CD4-positive, alpha-beta T cell treated with Interleukin-6 for 4 hours (primary cell): Measurements from ENCODE around the gene UCK1.
A peak's percentile ranks its signal among the peaks of the same experiment; 100 is the strongest.
"Not testable (repeated sequence)": the region's sequence is repeated elsewhere in the genome, so short reads cannot be mapped to it uniquely, and the experiment has no call there.

Experiments used
- DNase-seq: peaks from one replicate; pipeline ENCODE4 v3.0.0-alpha.2; 2020; ENCODE audit warnings: mixed read lengths

The UCK1 gene

DNA sequence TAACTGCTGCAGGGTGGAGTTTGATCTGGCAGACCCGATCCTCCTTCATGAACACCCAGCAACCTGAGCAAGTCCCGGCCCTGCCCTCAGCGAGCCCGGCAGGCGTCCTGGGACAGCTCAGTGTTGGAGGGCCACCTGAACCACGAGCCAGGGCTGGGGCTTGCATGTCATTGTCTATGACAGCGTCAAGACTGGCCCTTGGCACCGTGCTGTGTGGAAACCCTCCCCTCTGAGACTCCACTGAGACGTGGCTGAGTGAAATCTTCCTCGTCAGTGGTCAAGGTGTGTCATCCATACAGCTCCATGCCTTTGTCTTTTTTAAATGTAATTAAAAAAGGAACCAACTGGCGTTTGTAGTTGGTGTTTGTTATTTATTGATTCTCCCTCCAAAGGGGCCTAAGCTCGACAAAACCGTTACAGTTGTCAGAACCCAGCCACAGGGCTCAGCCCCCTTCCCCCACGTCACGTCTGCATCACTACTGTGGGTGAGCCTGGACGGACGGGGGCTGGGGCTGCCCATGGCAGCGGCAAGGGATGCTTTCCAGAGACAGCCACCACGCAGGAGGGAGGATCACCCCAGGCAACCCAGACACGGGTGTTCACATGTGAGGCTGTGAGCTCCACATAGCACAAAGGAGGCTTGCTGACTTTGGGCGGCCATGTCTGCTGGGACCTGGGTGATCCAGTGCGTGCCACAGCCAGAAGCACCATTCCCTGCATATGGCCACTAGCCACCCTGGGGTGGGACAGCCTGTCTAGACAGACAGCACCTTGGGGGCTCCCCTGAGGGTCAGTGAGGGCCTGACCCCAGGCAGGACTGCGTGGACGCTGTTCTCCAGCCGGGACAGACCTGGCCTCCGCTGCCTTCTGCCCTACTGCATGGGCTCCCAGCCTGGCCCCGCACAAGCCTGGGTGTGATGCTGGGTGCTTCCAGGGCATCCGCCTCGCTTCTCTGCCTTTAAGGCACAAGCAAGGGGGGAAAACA is 7.3 kb downstream of the UCK1 start:
- no peak for DNase-seq

DNA sequence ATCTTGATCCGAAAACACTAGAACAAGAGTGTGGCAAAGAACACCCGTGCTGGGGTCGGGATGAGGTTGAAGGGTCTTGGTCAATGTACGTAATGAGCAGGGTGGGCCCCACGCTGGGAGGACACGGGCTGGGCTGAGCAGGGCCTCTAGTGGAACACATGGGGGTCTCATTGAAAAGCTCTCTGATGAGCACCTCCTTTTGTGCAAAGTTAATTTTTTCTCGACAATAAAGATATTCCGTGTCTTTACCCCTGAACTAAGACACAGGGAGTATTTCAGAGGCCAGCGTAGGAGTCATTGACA is 8.0 kb downstream of the UCK1 start:
- no peak for DNase-seq

DNA sequence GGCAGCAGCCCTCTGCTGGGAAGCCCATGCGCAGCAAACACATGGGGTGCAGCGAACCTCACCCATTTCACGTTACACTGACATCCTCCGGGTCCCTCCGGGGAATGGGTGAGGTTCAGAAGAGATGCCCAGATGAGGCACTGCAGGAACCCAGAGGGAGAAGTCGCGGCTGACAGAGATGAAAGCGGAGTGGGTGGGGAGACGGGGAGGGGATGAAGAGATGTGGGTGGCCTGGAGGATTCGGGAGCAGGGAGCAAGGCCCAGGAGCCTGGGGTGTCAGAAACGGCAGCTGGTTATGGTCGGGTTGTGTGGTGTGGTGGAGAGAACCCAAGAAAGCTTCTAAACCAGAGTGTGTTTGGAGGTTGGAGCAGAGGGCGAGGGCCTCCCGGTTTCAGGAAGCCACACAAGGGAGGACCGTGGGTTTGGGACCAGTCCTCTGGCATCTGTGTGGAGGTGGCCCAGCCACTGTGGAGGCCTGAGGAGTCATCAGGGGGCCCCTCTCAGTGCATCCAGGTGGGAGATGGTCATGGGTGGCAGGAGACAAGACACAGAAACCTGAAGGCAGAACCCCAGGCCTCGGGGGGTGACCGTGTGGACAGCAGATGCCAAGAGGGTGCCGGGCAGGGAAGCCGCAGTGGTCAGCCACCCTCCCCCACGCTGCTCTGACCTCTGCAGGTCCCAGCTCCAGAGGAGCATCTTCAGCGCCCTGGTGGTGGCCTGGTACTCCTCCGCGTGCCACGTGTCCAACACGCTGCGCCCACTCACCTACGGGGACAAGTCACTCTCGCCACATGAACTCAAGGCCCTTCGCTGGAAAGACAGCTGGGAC is 8.6 kb downstream of the UCK1 start:
- no peak for DNase-seq

DNA sequence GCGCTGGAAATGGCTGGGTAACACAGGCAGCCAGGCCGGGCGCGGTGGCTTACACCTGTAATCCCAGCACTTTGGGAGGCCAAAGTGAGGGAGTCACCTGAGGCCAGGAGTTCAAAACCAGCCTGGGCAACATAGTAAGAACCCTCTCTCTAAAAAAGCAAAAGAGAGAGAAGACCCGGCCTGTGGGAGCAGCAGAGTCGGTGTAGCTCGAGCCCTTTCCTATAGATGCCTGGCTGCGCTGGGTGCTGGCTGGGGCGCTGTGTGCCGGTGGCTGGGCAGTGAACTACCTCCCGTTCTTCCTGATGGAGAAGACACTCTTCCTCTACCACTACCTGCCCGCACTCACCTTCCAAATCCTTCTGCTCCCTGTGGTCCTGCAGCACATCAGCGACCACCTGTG is 9.2 kb downstream of the UCK1 start:
- no peak for DNase-seq

DNA sequence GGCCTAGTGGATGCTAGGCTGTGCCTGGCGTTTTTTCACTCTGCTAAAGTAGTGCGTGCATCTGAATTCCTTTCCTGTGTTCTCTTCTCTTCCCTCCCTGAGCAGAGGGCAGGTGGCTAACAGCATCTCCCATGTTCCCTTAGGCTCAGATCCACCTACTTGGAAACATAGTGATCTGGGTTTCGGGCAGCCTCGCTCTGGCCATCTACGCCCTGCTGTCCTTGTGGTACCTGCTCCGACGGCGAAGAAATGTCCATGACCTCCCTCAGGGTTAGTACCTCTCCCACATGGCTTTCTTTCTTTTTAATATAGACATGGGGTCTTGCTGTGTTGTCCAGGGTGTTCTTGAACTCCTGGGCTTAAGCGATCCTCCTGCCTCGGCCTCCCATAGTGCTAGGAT is 9.9 kb downstream of the UCK1 start:
- DNase-seq, result no peak

DNA sequence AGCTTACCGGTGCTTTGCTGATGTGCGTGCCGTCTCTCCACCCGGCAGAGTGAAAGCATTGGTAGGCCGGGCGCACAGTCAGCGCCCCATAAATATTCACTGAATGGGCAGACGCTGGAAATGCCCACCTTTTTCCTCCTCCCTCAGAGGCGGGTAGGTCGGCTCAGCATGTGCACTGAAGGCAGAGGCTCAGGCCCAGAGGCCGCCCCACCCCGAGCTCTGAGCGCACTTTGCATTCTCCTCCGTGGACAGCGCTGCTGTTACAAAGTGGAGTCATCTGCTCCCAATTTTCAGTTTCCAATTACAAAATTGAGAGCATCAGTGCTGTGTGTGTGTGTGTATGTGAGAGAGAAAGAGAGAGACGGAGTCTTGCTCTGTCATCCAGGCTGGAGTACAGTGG is 10.6 kb downstream of the UCK1 start:
- DNase-seq, result no peak

- no peak for DNase-seq
Observed at GRCh38 chr9:131518553-131518952, 12.5 kb downstream of the UCK1 start.

- no peak for DNase-seq
Observed at GRCh38 chr9:131517761-131518190, 13.3 kb downstream of the UCK1 start.

GRCh38 chr9:131516930-131517329 is 14.1 kb downstream of the UCK1 start:
- DNase-seq, result no peak

- DNase-seq, result no peak
Observed at GRCh38 chr9:131516100-131516499, 15.0 kb downstream of the UCK1 start.

DNA sequence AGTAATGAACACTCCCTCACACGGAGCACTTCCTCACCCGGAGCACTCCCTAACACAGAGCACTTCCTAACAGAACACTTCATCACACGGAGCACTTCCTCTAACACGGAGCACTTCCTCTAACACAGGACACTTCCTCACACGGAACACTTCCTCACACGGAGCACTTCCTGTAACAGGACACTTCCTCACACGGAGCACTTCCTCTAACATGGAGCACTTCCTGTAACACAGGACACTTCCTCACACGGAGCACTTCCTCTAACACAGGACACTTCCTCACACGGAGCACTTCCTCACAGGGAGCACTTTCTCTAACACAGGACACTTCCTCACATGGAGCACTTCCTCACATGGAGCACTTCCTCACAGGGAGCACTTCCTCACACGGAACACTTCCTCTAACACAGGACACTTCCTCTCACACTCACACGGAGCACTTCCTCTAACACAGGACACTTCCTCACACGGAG is 15.5 kb downstream of the UCK1 start:
- not testable (repeated sequence) for DNase-seq

- DNase-seq, result no peak
Observed at GRCh38 chr9:131513177-131513576, 17.9 kb downstream of the UCK1 start.

DNA sequence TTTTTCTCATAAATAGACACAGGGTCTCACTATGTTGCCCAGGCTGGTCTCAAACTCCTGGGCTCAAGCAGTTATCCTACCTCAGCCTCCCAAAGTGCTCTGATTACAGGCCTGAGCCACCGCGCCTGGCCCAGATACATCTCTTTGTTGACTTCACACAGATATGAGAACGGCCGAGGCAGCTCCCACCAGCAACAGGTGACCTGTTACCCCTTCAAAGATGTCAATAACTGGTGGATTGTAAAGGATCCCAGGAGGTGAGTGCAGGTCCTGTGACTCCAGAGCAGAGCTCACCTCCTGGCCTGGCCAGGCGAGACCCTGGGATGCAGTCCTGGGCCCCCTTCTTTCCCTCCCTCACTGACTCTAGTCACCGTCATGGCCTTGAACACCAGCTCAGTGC is 19.2 kb downstream of the UCK1 start:
- no peak for DNase-seq

DNA sequence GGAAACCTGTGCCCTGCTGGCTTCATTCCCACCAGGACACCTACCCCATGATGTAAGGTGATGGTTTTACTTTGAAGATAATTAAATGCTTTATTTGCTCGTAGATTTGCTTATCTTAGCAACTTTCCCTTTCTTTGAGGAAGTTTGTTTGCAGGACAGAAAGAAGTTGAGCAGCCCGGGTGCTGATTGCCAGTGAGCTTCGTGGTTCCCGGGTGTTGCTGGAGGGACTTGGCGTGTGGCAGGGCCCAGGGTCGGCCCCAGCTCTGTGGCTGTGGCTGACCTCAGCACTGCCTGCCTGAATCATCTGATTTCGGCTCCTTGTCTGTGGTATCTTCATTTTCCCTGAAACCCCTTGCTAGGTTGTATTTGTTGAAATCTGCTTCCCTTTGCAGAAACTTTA is 19.6 kb downstream of the UCK1 start:
- no peak for DNase-seq

DNA sequence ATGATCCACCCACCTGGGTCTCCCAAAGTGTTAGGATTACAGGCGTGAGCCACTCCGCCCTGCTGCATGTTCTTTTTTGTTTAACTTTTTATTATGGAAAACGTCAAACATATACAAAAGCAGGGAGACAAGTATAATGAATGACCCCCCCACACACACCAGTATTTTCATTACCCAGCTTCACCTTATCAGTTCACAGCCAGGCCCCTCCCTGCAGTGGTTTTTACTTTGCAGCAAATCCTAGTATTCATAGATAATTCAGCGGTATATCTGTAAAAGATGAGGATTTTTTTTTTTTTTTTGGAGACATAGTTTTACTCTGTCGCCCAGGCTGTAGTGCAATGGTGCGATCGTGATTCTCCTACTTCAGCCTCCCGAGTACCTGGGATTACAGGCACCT is 26.1 kb downstream of the UCK1 start:
- no peak for DNase-seq

GRCh38 chr9:131503626-131504465 is 27.2 kb downstream of the UCK1 start:
- peak; percentile 65 for DNase-seq

- DNase-seq, result peak; percentile 92
Observed at GRCh38 chr9:131502781-131503625, 28.1 kb downstream of the UCK1 start, which contains the start of gene POMT1. Gene POMT1, plus strand, starts transcription at chr9:131502918. Its CDS starts 1,301 bp downstream, at chr9:131504219.

DNA sequence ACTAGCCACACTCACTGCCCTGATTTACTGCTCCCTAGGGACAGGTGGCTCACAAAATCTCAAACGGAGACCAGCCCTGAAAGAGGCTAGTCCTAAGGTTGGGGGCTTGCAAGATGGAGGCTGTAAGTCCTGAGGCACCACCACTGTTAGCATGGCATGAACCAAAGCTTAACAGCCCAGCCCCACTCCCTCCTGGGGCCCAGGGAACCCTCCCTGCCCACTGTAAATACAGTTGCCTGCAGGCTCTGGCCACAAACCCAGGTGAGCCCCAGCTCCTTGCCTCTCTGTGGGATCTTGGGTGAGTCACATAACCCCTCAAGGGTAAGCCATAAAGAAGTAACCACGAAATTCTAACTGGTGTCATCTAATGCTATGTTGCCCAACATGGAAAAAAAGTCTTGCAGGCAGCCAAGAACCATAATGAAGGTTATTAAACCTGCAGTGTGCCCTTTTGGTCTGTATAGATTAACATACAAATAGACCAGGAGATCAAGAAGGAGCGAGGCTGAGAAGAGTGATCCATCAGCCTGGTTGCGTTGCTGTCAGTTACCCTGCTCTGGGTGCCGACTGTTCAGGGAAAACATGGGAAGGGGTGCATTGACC is 30.0 kb downstream of the UCK1 start:
- peak; percentile 73 for DNase-seq

DNA sequence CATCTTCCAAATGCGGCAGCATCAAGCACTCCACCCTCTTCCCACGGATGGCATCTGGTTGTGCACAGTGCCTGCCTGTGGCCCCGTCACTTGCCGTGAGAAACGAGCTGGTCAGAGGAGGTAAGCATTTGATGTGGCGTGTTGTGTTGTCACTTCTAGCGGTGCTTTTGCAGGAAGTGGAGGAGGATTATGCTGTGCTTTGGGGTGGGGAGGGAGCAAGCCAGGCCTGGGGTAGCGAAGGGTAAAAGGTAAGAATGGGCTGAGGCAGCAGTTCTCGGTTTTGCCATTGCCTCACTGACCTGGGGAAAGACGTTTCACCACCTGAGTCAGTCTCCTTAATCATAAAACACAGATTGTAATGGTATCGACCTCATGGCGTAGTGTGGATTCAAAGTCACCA is 30.7 kb downstream of the UCK1 start:
- peak; percentile 85 for DNase-seq

- DNase-seq, result no peak
Observed at GRCh38 chr9:131499254-131499767, 31.8 kb downstream of the UCK1 start.

DNA sequence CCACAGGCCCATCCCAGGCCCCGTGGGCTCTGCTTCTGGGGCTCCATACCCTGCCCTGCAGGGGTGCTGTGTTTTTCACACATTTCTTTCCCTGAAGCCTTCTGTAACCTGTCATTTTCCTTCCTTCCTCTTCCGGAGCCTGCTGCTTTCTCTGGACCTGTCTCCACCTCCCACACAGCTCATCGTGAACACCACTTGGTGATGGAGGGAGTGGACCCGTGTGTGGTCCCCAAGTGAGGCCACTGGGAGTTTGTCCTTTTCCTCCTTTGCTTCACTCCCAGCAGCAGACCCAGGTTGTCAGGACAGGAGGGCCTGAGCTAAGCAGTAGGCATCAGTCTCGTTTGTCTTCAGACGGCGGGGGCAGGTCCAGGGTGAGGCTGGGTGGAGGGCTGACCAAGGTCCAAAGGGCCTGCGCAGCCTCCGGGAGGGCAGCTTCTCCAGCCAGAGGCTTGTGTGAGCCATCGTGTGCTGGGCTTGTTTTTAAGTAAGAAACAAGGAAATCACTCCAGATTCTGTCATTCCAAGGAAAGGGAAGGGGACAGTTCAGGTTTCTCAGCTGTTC is 34.1 kb downstream of the UCK1 start:
- no peak for DNase-seq
